Prostate gland (tissue), 2 donors: Measurements from ENCODE around the gene DUSP28. TPM values are rescaled to one million over a fixed set of nuclear protein-coding genes. Genes with fewer than 3 reads are reported as not detected.

Source experiments
- DNase-seq: peaks from one replicate; pipeline ENCODE4 v3.0.0-alpha.2; 2019; ENCODE audit warnings: low spot score
- H3K27ac ChIP-seq, 2 donors: fragments of 200-600 bp; sonication (generic); 2 replicates each; pipeline ENCODE4 v1.5.1; 2017 to 2019
- H3K27me3 ChIP-seq: fragments of 200-600 bp; sonication (generic); replicated peaks from 2 replicates; pipeline ENCODE4 v1.5.1; 2019; ENCODE audit not compliant: insufficient read depth
- H3K36me3 ChIP-seq, 2 donors: fragments of 200-600 bp; sonication (generic); 1 replicate in 1 of 2; 2 replicates in 1 of 2; pipeline versions ENCODE4 v1.5.1 to v1.8.1; 2017 to 2019
- H3K4me1 ChIP-seq: fragments of 200-600 bp; sonication (generic); replicated peaks from 2 replicates; pipeline ENCODE4 v1.5.1; 2019
- H3K4me3 ChIP-seq, 2 donors: fragments of 200-600 bp; sonication (generic); 2 replicates each; pipeline ENCODE4 v1.5.1; 2017 to 2019
- H3K9me3 ChIP-seq: fragments of 200-600 bp; sonication (generic); 2 replicates; pipeline ENCODE4 v1.5.1; 2017
- POLR2A ChIP-seq: fragments of 450-650 bp; IDR thresholded peaks from one replicate; pipeline ENCODE4 v1.6.1; 2016; ENCODE audit warnings: antibody characterized with exemption, mild to moderate bottlenecking
- POLR2AphosphoS5 ChIP-seq: sonication (generic); formaldehyde crosslinking; IDR thresholded peaks from one replicate; pipeline ENCODE4 v1.6.1; 2017; ENCODE audit warnings: antibody characterized with exemption
- WGBS: methylation state at CpG from one replicate; pipeline ENCODE4 v1.1.5; 2018; 5-methylcytosine and 5-hydroxymethylcytosine counted together
- intact Hi-C: fragments of 100-400 bp; cut with DNase I; formaldehyde crosslinking; loops from one replicate; pipeline ENCODE4 v1.14.2; 2022
- total RNA-seq, 2 donors: library from RNA; depleted of rRNA; stranded (reverse); fragments of >200 nt; gene quantifications; one replicate each; pipeline ENCODE4 v1.1.0, GENCODE V29; 2016
- TF ChIP-seq, protein P1 (sequence below), 4 experiments: fragments of 200-600 bp in 2 of 4; fragments of 450-650 bp in 2 of 4; sonication (generic) in 2 of 4; IDR thresholded peaks; 1 replicate in 3 of 4; 2 replicates in 1 of 4; pipeline ENCODE4 v1.5.1; 2016 to 2019; ENCODE audit warnings: antibody characterized with exemption in 4 of 4, mild to moderate bottlenecking in 2 of 4, moderate library complexity in 2 of 4

DUSP28 gene
- total RNA-seq, 2 donors from 2014 or later: 18.4 to 18.6 TPM

DNA sequence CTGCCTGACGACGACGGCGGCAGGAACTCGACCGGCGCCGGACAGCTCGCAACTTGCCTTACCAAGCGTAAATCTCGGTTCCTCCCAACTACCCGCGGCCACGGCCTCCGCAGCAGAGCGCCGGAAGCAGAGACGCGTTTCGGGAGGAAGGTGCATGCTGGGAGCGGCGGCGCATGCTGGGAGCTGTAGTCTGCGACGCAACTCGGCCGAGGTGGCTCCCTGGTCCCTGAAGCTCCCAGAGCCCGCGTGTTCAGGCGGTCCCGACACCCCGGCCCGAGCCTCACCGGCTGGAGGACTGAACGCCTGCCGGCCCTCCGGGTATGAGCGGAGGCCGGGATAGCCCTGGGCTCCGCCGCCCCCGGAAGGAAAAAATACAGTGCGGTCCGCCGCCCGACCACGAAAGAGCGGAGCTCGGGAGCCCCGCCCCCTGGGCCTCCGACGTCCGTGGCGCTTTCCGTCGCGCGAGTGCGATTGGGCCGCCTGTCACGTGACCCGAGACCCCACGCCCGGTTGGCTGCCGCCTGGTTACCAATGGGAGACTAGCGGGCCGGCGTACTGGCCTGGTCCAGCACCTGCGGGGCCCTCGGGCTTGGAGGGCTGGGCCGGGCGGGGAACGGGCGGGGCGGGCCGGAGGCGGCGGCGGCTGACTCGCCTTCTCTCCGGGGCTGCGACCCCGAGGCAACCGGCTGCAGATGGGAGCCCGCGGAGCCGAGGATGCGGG lies 26.2 kb downstream of the DUSP28 start, which contains the start of gene CAPN10:
TSS of gene CAPN10 (plus strand) at position 537 of the 721 bp plus-strand sequence. CDS start at position 715, 178 bp downstream.
- TF ChIP-seq, protein P1, sequence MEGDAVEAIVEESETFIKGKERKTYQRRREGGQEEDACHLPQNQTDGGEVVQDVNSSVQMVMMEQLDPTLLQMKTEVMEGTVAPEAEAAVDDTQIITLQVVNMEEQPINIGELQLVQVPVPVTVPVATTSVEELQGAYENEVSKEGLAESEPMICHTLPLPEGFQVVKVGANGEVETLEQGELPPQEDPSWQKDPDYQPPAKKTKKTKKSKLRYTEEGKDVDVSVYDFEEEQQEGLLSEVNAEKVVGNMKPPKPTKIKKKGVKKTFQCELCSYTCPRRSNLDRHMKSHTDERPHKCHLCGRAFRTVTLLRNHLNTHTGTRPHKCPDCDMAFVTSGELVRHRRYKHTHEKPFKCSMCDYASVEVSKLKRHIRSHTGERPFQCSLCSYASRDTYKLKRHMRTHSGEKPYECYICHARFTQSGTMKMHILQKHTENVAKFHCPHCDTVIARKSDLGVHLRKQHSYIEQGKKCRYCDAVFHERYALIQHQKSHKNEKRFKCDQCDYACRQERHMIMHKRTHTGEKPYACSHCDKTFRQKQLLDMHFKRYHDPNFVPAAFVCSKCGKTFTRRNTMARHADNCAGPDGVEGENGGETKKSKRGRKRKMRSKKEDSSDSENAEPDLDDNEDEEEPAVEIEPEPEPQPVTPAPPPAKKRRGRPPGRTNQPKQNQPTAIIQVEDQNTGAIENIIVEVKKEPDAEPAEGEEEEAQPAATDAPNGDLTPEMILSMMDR (IDR thresholded peaks at IDR 0.05): peak in 1 of 4 experiments; percentile 19
- peak; percentile 85 for TF ChIP-seq POLR2AphosphoS5
- TF ChIP-seq POLR2A: peak; percentile 27
- peak; percentile 99 for DNase-seq
- no peaks in the 10 kb centered on the region for H3K27me3 ChIP-seq
- WGBS: 2% methylated on average over 61 of the region's 88 CpGs
- peaks cover 19% of the 10 kb centered on the region for H3K4me1 ChIP-seq
- peak within 1 kb of the TSS; percentile 92 to 98 for H3K27ac ChIP-seq
- H3K4me3 ChIP-seq: peak within 1 kb of the TSS; percentile 91 to 92
- H3K9me3 ChIP-seq: no peaks in the 10 kb centered on the region
- H3K36me3 ChIP-seq: no peaks in the 10 kb centered on the region
- intact Hi-C loops: loop anchor here (2.0 kb wide), 1 partner anchor 26 kb away; the partner anchor contains the start of gene DUSP28

DNA sequence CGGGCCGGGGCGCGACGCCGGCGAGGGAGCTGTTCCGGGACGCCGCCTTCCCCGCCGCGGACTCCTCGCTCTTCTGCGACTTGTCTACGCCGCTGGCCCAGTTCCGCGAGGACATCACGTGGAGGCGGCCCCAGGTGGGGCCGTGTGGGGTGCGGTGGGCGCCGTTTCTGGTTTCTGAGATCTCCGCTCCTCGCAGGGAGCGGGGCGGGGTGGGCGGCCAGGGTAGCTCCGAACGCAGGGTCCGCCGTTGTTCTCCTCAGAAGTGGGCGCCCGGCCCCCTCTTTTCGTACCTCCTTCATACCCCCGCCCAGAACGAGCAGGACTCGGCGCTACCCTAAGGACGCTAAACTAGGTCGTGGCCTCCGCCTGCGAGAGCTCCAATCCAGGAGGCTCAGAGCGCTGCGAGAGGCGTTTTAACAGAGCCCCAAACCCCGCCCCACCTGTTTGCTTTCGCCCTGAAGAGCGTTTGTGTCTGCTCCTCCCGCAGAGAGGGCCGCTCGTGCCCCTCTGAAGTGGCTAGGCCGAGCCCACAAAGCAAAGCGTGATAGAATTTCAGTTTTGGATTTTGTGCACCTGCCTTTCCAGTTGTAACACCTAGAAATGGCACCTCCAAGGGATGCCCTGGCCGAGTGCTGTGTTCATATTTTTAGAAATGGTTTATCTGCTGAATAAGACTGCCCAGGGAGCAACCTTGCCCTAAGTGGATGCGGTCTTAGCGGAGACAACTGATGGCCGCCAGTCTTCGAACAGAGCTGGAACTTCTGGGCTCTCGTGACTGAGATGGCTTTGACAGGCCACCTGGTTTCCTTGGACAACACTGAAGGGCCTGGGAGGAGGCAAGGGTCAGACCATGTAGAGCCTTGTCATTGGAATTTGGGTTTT lies 27.0 kb downstream of the DUSP28 start:
- Histone ChIP-seq H3K27me3 (no peaks in the 10 kb centered on the region), H3K36me3 (no peaks in the 10 kb centered on the region), H3K4me3 (peak overlapping the region; percentile 91 to 92), H3K27ac (peak overlapping the region; percentile 92 to 98), H3K9me3 (no peaks in the 10 kb centered on the region), H3K4me1 (peaks cover 19% of the 10 kb centered on the region)
- no peak for DNase-seq
- WGBS: 2% methylated on average over 31 of the region's 62 CpGs
- intact Hi-C loops: loop anchor here (2.0 kb wide), 1 partner anchor 26 kb away; the partner anchor contains the start of gene DUSP28
- TF ChIP-seq POLR2AphosphoS5: no peak

DNA sequence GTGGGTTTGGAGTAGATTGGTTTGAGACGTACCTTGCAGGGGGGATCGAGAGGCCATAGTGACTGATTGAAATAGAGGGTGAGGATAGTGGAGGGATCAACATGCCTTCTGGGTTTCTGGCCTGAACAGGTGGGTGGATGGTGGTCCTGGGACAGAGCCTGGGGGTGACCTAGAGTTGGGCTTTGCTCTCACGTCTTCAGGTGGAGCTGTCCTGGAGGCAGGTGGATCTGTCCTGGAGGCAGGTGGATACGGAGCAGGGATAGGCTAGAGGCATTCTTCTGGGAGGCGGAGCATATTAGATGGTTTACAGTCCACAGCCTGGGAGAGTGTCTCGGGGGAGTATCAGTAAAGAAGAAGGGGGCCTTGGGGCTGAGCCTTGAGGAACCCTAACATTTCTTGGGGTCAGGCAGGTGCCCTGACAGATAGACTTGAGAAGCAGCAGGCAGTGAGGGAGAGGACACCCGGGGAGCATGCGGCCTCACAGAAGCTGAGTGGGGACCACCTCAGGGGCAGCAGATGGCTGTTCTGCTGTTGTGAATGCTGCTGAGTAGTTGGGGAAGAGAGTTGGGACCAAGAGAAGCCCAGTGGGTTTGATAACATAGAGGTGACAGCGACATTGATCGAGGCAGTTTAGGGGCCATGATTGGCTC lies 28.0 kb downstream of the DUSP28 start:
- no peak overlapping the region for H3K27ac ChIP-seq
- H3K4me3 ChIP-seq: peak overlapping the region in 1 of 2 donors; percentile 91
- no peaks in the 10 kb centered on the region for H3K36me3 ChIP-seq
- TF ChIP-seq POLR2A: no peak
- TF ChIP-seq, protein P1 (IDR thresholded peaks at IDR 0.05): no peak
- intact Hi-C loops: no loop called here
- peaks cover 19% of the 10 kb centered on the region for H3K4me1 ChIP-seq
- DNase-seq: no peak
- no peaks in the 10 kb centered on the region for H3K27me3 ChIP-seq
- WGBS: 73% methylated on average over 10 of the region's 10 CpGs
- no peaks in the 10 kb centered on the region for H3K9me3 ChIP-seq

DNA sequence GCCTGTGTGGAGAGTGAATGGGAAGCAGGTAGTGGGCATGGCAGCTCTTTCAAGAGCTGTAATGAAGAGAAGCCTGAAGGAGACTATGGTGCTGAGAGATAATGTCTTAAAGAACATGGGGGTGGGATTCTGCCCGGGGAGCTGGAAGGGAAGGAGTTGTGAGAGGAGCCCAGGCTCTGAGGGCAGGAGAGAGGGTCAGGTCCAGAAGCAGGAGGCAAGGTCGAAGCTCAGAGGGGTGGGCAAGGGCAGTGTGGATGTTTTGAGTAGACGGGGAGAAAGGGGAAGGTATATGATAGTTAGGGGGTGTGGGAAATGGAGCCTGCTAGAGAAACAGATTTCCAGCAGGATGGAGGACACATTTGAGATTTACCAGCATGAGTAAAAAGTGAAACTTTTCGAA lies 28.5 kb downstream of the DUSP28 start:
- 74% methylated on average over 4 of the region's 4 CpGs for WGBS
- no peaks in the 10 kb centered on the region for H3K36me3 ChIP-seq
- no peaks in the 10 kb centered on the region for H3K9me3 ChIP-seq
- no peak overlapping the region for H3K4me3 ChIP-seq
- no peak for DNase-seq
- no peak overlapping the region for H3K27ac ChIP-seq
- TF ChIP-seq, protein P1 (IDR thresholded peaks at IDR 0.05): no peak
- TF ChIP-seq POLR2AphosphoS5: no peak
- no peak for TF ChIP-seq POLR2A
- H3K4me1 ChIP-seq: peaks cover 19% of the 10 kb centered on the region
- intact Hi-C loops: no loop called here
- no peaks in the 10 kb centered on the region for H3K27me3 ChIP-seq

DNA sequence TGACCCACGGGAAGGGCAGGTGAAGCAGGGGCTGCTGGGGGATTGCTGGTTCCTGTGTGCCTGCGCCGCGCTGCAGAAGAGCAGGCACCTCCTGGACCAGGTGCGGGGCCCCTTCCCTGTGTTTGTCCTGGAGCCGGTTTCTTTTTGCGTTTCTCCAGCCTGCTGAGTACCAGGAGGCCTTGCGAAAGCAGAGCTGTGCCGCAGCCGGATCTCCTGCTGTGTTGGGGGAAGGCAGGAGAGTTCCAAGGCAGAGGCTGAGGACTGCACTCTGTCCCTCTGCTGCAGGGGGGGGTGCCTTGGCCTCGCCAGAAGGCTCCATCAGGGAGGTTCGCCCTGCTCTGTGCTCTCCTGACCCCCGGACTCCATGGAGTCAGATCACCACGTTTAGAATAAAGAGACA lies 29.2 kb downstream of the DUSP28 start:
- Histone ChIP-seq H3K27me3 (no peaks in the 10 kb centered on the region), H3K4me3 (no peak overlapping the region), H3K9me3 (no peaks in the 10 kb centered on the region), H3K4me1 (peaks cover 21% of the 10 kb centered on the region), H3K27ac (no peak overlapping the region), H3K36me3 (no peaks in the 10 kb centered on the region)
- intact Hi-C loops: no loop called here
- no peak for DNase-seq
- TF ChIP-seq POLR2A: no peak
- TF ChIP-seq, protein P1 (IDR thresholded peaks at IDR 0.05): no peak
- TF ChIP-seq POLR2AphosphoS5: no peak
- WGBS: 82% methylated on average over 14 of the region's 14 CpGs
